WTC11 (cell line): Measurements from ENCODE around the gene TRPV5.

ENCODE experiments used
- CREB1 ChIP-seq: sonication (generic); formaldehyde crosslinking; IDR thresholded peaks from 2 replicates; pipeline ENCODE4 v1.8.0; 2023; ENCODE audit warnings: mild to moderate bottlenecking, missing genetic modification reagents
- IRF2 ChIP-seq: sonication (generic); formaldehyde crosslinking; IDR thresholded peaks from 2 replicates; pipeline ENCODE4 v1.8.0; 2022; ENCODE audit warnings: low read depth, missing genetic modification reagents, borderline replicate concordance
- NFYB ChIP-seq: sonication (generic); formaldehyde crosslinking; conservative IDR thresholded peaks from 2 replicates; pipeline ENCODE4 v1.8.0; 2022; ENCODE audit warnings: low read depth, missing genetic modification reagents
- RELA ChIP-seq: sonication (generic); formaldehyde crosslinking; IDR thresholded peaks from 2 replicates; pipeline ENCODE4 v1.8.1; 2022; ENCODE audit warnings: missing genetic modification reagents, mild to moderate bottlenecking, borderline replicate concordance
- SP1 ChIP-seq: sonication (generic); formaldehyde crosslinking; conservative IDR thresholded peaks from 2 replicates; pipeline ENCODE4 v1.8.1; 2022; ENCODE audit warnings: missing genetic modification reagents
- ZNF263 ChIP-seq: sonication (generic); formaldehyde crosslinking; IDR thresholded peaks from 2 replicates; pipeline ENCODE4 v1.8.1; 2022; ENCODE audit warnings: low read depth, mild to moderate bottlenecking, moderate library complexity, missing genetic modification reagents
- ZNF416 ChIP-seq: fragments of 250-450 bp; sonication (Bioruptor Pico); IDR thresholded peaks from 2 replicates; pipeline ENCODE4 v1.9.0; 2021; ENCODE audit warnings: mild to moderate bottlenecking, inconsistent platforms
- TF ChIP-seq, protein P1 (sequence below): fragments of 200-600 bp; IDR thresholded peaks from 2 replicates; pipeline ENCODE4 v1.8.0; 2022; ENCODE audit warnings: antibody characterized with exemption
- TF ChIP-seq, protein P2 (sequence below): sonication (generic); formaldehyde crosslinking; IDR thresholded peaks from 2 replicates; pipeline ENCODE4 v1.8.0; 2022; ENCODE audit warnings: mild to moderate bottlenecking, missing genetic modification reagents
- TF ChIP-seq, protein P3 (sequence below): sonication (generic); formaldehyde crosslinking; IDR thresholded peaks from 2 replicates; pipeline ENCODE4 v1.8.0; 2022; ENCODE audit warnings: mild to moderate bottlenecking, missing genetic modification reagents

DNA sequence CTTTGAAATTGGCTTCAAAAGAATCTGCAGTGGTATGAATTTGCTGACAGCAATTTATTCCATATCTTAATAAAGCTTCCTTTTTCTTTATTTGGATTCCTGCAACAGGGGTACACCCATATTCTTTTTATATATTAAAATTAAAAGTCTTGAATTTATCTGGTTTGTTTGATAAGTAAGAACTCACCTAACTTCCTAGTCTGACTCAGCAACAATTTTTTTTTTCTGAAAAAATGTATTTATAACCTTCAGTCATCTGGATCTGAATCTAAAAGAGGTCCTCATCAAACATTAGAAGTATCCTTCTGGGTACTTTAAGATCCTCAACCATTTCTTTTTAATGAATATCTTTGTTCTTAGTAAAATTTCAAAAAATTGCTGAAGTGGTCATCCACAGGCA lies 74.1 kb downstream of the TRPV5 start:
- TF ChIP-seq ZNF416 (CRISPR knock-in tag), result no peak
- no peak for TF ChIP-seq SP1 (CRISPR knock-in tag)
- TF ChIP-seq, protein P1, sequence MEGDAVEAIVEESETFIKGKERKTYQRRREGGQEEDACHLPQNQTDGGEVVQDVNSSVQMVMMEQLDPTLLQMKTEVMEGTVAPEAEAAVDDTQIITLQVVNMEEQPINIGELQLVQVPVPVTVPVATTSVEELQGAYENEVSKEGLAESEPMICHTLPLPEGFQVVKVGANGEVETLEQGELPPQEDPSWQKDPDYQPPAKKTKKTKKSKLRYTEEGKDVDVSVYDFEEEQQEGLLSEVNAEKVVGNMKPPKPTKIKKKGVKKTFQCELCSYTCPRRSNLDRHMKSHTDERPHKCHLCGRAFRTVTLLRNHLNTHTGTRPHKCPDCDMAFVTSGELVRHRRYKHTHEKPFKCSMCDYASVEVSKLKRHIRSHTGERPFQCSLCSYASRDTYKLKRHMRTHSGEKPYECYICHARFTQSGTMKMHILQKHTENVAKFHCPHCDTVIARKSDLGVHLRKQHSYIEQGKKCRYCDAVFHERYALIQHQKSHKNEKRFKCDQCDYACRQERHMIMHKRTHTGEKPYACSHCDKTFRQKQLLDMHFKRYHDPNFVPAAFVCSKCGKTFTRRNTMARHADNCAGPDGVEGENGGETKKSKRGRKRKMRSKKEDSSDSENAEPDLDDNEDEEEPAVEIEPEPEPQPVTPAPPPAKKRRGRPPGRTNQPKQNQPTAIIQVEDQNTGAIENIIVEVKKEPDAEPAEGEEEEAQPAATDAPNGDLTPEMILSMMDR, result no peak
- TF ChIP-seq, protein P2, sequence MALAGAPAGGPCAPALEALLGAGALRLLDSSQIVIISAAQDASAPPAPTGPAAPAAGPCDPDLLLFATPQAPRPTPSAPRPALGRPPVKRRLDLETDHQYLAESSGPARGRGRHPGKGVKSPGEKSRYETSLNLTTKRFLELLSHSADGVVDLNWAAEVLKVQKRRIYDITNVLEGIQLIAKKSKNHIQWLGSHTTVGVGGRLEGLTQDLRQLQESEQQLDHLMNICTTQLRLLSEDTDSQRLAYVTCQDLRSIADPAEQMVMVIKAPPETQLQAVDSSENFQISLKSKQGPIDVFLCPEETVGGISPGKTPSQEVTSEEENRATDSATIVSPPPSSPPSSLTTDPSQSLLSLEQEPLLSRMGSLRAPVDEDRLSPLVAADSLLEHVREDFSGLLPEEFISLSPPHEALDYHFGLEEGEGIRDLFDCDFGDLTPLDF, result no peak
- TF ChIP-seq CREB1 (CRISPR knock-in tag), result no peak
- TF ChIP-seq, protein P3, sequence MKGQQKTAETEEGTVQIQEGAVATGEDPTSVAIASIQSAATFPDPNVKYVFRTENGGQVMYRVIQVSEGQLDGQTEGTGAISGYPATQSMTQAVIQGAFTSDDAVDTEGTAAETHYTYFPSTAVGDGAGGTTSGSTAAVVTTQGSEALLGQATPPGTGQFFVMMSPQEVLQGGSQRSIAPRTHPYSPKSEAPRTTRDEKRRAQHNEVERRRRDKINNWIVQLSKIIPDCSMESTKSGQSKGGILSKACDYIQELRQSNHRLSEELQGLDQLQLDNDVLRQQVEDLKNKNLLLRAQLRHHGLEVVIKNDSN (CRISPR knock-in tag), result no peak
- no peak for TF ChIP-seq ZNF263
- TF ChIP-seq RELA (CRISPR knock-in tag), result no peak
- TF ChIP-seq IRF2 (CRISPR knock-in tag), result no peak
- no peak for TF ChIP-seq NFYB
